HG03025 (cell line): ENCODE measurements around the gene BICRAL.
"Not testable (repeated sequence)": the region's sequence is repeated elsewhere in the genome, so short reads cannot be mapped to it uniquely, and the experiment has no call there.

ENCODE experiments used
- ATAC-seq: cut with Tn5 transposase; IDR thresholded peaks from one replicate; pipeline ENCODE4 v1.9.1; 2021; ENCODE audit warnings: mild to moderate bottlenecking, moderate library complexity; ENCODE audit not compliant: unreplicated experiment, low FRiP score

Gene BICRAL

GRCh38 chr6:42781796-42782688 is at the start of gene BICRAL:
Gene BICRAL (plus strand): TSS chr6:42782052. CDS start chr6:42822023, 39,971 bp downstream.
- no peak for ATAC-seq

- not testable (repeated sequence) for ATAC-seq
These were observed 47.9 kb upstream of the BICRAL start for GRCh38 chr6:42733867-42734481.

GRCh38 chr6:42735976-42736375 is 45.9 kb upstream of the BICRAL start:
- ATAC-seq: no peak

GRCh38 chr6:42740725-42741124 is 41.1 kb upstream of the BICRAL start:
- no peak for ATAC-seq

- ATAC-seq: no peak
These were observed 39.5 kb upstream of the BICRAL start for GRCh38 chr6:42742116-42742894.

- ATAC-seq: no peak
These were observed 37.4 kb upstream of the BICRAL start for GRCh38 chr6:42744351-42744893.

GRCh38 chr6:42745083-42745639 is 36.7 kb upstream of the BICRAL start:
- ATAC-seq: no peak

- peak; percentile 58 for ATAC-seq
These were observed 36.0 kb upstream of the BICRAL start, which contains the start of gene TBCC for GRCh38 chr6:42745640-42746462. Gene TBCC (minus strand): TSS chr6:42746103. CDS start chr6:42746073, 30 bp downstream.

GRCh38 chr6:42746463-42747391 is 35.1 kb upstream of the BICRAL start:
- peak; percentile 47 for ATAC-seq

GRCh38 chr6:42748203-42748898 is 33.5 kb upstream of the BICRAL start:
- no peak for ATAC-seq

GRCh38 chr6:42751055-42751454 is 30.8 kb upstream of the BICRAL start:
- ATAC-seq: no peak

GRCh38 chr6:42754759-42755158 is 27.1 kb upstream of the BICRAL start:
- ATAC-seq: no peak

GRCh38 chr6:42756722-42757121 is 25.1 kb upstream of the BICRAL start:
- ATAC-seq: no peak

- no peak for ATAC-seq
These were observed 23.0 kb upstream of the BICRAL start for GRCh38 chr6:42758756-42759430.

GRCh38 chr6:42761287-42762067 is 20.4 kb upstream of the BICRAL start:
- no peak for ATAC-seq

GRCh38 chr6:42762426-42762859 is 19.4 kb upstream of the BICRAL start:
- no peak for ATAC-seq
